WI38 (cell line): ENCODE data around the gene SAMD4A.

ENCODE experiments used
- H3K4me3 ChIP-seq: 2 replicates; pipeline ENCODE4 v1.5.1; 2011; ENCODE audit warnings: low read depth, mild to moderate bottlenecking, control low read depth, low read length
- TF ChIP-seq, protein P1 (sequence below): IDR thresholded peaks from 2 replicates; pipeline ENCODE4 v1.5.1; 2012; ENCODE audit warnings: low read depth, mild to moderate bottlenecking, control low read depth, low read length

SAMD4A gene

GRCh38 chr14:54651649-54652048 is 84.7 kb downstream of the SAMD4A start:
- TF ChIP-seq, protein P1, sequence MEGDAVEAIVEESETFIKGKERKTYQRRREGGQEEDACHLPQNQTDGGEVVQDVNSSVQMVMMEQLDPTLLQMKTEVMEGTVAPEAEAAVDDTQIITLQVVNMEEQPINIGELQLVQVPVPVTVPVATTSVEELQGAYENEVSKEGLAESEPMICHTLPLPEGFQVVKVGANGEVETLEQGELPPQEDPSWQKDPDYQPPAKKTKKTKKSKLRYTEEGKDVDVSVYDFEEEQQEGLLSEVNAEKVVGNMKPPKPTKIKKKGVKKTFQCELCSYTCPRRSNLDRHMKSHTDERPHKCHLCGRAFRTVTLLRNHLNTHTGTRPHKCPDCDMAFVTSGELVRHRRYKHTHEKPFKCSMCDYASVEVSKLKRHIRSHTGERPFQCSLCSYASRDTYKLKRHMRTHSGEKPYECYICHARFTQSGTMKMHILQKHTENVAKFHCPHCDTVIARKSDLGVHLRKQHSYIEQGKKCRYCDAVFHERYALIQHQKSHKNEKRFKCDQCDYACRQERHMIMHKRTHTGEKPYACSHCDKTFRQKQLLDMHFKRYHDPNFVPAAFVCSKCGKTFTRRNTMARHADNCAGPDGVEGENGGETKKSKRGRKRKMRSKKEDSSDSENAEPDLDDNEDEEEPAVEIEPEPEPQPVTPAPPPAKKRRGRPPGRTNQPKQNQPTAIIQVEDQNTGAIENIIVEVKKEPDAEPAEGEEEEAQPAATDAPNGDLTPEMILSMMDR = no peak
- H3K4me3 ChIP-seq = peak overlapping the region; percentile 12; the same call in 1 of the 2 replicates

GRCh38 chr14:54652188-54652587 is 85.3 kb downstream of the SAMD4A start:
- peak overlapping the region; percentile 44 for H3K4me3 ChIP-seq
- TF ChIP-seq, protein P1 = no peak

DNA sequence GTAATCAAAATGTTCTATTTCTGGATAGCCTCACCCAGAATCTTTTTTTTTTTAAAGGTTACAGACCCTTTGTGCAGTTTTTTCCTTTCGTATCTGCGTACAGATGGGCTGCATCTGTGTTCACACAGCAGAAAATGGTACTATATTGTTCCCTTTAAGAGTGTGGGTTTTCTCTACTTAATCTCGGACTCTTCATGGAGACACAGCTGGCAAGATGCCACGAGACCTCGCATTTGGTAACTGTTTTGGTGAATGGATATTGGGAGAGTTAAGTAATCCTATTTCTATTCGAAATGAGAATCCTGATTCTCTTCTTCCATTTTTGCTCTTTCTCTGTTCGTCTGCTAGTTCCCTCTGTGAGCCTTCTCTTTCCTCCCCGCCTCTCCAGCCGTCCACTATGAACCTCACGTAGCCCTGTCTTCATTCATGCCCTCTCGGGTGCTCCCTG is 85.7 kb downstream of the SAMD4A start:
- H3K4me3 ChIP-seq = peak overlapping the region; percentile 44
- TF ChIP-seq, protein P1 = no peak

GRCh38 chr14:54653712-54654469 is 87.0 kb downstream of the SAMD4A start:
- TF ChIP-seq, protein P1 = no peak

GRCh38 chr14:54654605-54655004 is 87.7 kb downstream of the SAMD4A start:
- H3K4me3 ChIP-seq = no peak overlapping the region
- TF ChIP-seq, protein P1 = no peak

More at GRCh38 chr14:54653712-54654469, 87.0 kb downstream of the SAMD4A start:
- H3K4me3 ChIP-seq = no peak overlapping the region

DNA sequence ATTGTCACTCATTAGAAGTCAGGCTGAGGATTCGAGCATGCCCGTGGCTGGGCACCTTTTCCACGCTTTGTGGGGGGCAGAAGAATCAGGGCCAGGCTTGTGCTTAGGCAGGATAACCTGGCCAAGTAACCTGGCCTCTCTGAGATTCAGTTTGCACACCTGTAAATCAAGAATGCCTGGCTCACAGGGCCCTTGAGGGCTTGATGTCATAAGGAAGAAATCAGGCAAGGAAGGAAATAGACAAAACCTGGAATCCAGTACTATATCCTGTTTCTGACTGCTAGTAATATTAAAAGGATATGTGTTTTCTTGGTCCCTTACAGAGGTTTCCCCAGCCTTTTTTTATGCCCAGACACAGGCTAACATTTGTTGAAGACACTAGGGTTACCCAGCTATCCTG is 91.9 kb downstream of the SAMD4A start:
- H3K4me3 ChIP-seq = no peak overlapping the region
- TF ChIP-seq, protein P1 = no peak

- H3K4me3 ChIP-seq = no peak overlapping the region
- TF ChIP-seq, protein P1 = no peak
Observed at GRCh38 chr14:54659365-54659764, 92.4 kb downstream of the SAMD4A start.
